H1 (cell line): ENCODE data around the gene KIFBP. TPM values are rescaled to one million over a fixed set of nuclear protein-coding genes. Genes with fewer than 3 reads are reported as not detected.

Experiments used
- RAD21 ChIP-seq, 2 experiments: IDR thresholded peaks in 1 of 2; conservative IDR thresholded peaks in 1 of 2; 2 replicates each; pipeline ENCODE4 v1.6.1; 2011; ENCODE audit warnings: low read depth in 2 of 2, low read length in 2 of 2, improper control_type of control experiment in 1 of 2, inconsistent platforms in 1 of 2, mild to moderate bottlenecking in 1 of 2, moderate library complexity in 1 of 2
- polyA plus RNA-seq, 7 experiments: library from polyadenylated mRNA; depleted of rRNA in 3 of 7; stranded (reverse) in 5 of 7; unstranded in 2 of 7; fragments of >200 nt in 5 of 7; fragments of 200-250 nt in 2 of 7; gene quantifications; 1 replicate in 5 of 7; 2 replicates in 1 of 7; 4 replicates in 1 of 7; pipeline versions ENCODE4 v1.2.1 to v1.2.3, GENCODE V29; 2011 to 2013; ENCODE audit warnings: missing spikeins in 2 of 7, mixed read lengths in 2 of 7
- total RNA-seq: library from RNA; stranded (reverse); fragmentation: NEBNext Ultra II Directional; extraction: Animal tissue kit (Norgen Biotek cat#: 25700); gene quantifications from 2 replicates; pipeline ENCODE4 v1.2.1, GENCODE V29; 2021

KIFBP gene
- total and polyA plus RNA-seq, 2 of the 8 experiments (the other 6 are each of a cell fraction or from before 2014, with no cell fraction given): 17.3 to 34.6 TPM

GRCh38 chr10:68987611-68988010 lies 992 bp upstream of the KIFBP start (continued):
- no peak for TF ChIP-seq RAD21 (IDR thresholded peaks at IDR 0.05 in 1 of 2, conservative IDR thresholded peaks at IDR 0.05 in 1 of 2; ENCODE audit: low read depth in 2 of 2, low read length in 2 of 2)
